GM19397 (cell line): ENCODE results near the gene ASB4.
"Not testable (repeated sequence)": the region's sequence is repeated elsewhere in the genome, so short reads cannot be mapped to it uniquely, and the experiment has no call there.

Experiments
- ATAC-seq: cut with Tn5 transposase; IDR thresholded peaks from one replicate; pipeline ENCODE4 v1.9.1; 2021; ENCODE audit warnings: mild to moderate bottlenecking, moderate library complexity; ENCODE audit not compliant: unreplicated experiment

ASB4 gene

GRCh38 chr7:95549818-95550529, 64.2 kb downstream of the ASB4 start:
- ATAC-seq = no peak

DNA sequence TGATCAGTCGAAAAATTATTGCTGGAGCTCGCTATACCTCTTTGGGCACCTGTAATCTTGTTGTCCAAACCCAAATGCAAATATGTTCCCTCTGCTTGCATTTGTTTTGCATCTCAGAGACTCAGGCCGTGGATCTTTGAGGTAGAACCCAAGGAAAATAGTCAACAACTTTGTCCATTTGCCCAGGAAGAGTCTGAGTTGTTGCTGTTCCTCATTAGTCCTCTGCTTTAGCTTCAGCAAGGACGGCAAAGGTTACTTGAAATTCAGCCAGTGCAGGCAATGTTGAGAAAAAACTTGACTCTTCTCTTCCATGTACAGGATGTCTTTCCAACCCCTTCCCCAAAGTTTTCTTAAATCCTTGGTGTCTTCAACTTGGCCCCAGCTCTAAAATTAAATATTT, 64.8 kb downstream of the ASB4 start:
- ATAC-seq = no peak

GRCh38 chr7:95552010-95552926, 66.5 kb downstream of the ASB4 start:
- ATAC-seq = not testable (repeated sequence)

GRCh38 chr7:95553939-95554338, 68.2 kb downstream of the ASB4 start:
- ATAC-seq = no peak

DNA sequence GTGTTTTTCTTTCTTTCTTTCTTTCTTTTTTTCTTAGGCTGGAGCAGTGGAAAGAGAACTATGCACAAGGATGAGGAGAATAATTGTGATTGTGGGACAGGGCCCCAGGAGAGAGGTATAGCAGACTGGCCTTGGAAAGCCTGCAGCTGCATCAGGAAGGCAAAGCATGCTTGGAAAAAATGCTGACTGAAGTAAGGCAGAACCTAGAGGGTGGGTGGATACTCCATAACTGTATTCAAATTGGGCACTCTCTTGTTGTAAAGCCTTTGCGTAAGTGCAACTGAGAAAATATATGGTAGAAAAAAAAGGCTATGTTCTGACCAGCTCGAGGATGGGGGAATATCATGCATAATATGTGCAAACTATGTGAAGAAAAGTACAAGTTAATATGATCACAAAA, 71.0 kb downstream of the ASB4 start:
- ATAC-seq = no peak

DNA sequence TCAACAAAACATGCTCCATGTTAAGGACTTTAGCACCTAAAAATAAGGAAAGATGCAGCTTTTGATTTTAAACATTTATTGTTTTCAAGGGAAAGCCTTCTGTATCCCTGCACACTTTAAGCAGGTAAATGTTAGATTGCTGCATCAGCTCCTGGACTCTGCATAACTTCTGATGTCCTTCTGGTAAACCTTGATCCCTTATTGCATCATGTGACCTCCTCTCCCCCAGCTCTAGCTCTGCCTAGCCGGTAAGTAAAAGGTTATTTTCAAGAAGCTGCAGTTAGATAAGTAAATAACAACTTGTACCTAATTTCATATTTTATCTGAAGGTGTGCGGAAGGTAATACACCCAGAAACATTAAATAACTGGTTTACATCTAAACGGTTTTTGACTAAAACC, 73.1 kb downstream of the ASB4 start:
- no peak for ATAC-seq

DNA sequence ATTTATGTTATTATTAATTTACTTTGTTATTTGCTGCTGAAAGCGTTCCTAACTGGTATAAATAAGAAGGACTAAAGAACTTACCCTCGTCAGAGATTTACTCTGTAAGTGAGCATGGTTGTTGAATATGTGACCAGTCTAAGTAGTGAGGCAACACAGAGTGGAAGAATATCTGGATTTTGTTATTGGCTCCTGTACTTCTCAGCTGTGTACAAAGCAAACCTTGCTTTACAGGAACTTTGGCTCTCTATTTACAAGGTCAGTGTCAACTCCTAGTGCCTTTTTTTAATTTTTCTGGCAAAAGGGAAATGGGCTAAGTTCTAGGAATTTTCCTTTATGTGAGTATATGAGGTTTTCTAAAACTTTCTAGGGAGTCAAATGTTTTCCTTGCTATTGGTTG, 74.9 kb downstream of the ASB4 start:
- no peak for ATAC-seq

DNA sequence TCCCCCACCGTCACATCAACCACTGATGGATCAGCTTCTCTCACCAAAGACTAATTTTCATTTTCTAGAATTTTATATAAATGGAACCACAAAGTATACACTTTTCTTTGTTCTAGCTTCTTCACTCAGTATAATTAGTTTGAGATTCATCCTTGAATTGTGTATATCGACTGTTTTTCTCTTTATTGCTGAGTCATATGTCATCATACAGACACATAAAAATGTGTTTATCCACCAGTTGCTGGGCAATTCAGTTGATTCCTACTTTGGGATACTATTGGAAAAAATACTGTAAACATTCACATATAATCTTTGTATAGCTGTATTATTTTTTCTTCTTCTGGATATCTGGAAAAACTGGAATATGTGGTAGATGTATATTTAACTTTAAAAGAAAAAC, 84.0 kb downstream of the ASB4 start:
- no peak for ATAC-seq

- ATAC-seq = no peak
Measured at GRCh38 chr7:95577137-95577536, 91.4 kb downstream of the ASB4 start.

DNA sequence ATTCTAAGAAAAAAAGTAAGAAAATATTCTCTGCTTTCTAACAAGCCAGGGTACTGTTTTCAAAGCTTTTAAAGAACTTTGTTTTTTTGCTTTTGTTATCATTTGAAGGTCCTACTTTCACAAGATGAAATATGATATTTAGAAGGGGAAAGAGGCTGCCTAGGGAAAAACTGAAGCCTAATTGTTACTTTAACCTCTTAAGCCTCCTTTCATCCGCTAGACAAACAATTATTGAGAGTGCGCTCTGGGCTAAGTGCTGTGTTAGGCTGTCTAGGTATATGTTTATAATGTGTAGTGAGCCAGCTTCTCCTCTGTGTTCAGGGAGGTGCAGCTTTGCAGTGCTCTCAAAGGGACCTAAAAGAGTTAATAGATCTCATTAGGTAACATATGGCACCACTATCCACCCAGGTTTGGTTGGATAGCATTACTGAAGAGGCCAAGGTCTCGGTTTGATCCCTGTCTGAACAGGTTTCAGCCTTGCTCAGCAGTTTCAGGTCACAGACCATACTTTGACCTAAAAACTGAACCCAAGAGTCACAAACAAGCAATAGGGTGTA, 92.6 kb downstream of the ASB4 start:
- no peak for ATAC-seq

- ATAC-seq = no peak
Measured at GRCh38 chr7:95579318-95579717, 93.6 kb downstream of the ASB4 start.

DNA sequence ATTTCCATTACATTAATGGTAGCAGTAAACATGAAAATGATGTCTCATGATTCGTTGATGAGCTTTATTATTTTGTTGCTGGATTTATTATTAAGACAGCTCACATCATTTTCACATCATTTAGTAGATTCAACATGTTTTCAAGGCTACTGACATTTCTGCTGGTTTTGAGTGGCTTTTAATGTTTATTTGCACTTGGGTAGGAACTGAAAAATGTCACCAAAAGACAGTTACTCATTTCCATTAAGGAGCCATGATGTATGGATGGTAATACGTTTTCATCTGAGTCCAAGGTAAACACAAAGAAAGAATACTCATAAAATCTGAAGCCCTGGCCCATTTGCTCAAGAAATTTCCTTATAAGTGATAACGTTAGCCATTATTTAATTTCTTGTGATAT, 95.7 kb downstream of the ASB4 start:
- ATAC-seq = no peak

DNA sequence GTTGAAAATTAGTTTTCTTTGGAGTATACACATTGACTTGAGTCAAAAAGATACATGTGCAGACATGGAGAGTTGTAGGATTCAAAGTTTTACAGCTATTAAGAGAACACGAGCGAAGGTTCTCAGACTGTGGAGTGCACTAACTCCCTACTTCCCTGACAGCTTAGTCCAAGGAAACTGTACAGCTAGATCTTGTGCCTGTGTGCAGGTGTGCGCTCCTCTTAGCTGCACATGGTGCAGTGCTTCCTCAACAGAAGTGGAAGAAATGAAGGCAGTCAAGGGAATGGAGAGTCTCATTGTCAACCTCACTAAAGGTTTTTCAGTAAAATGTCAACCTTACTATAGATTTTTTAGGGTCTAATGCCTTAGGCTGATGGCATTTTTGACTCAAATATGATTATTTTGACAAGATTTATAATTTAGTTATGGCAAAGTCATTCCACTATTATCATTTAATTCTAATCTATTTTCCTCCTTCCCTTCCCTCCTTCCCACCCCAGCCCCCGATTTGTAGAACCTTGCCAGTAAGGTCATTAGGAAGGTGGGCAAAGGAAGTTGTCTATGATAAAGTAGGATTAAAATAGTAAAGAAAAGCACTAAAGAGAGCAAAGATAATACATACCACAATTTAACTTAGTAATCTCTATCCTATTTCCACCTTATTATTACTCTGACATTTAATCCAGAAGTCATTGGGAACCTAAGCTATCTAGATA, 97.0 kb downstream of the ASB4 start:
- no peak for ATAC-seq

DNA sequence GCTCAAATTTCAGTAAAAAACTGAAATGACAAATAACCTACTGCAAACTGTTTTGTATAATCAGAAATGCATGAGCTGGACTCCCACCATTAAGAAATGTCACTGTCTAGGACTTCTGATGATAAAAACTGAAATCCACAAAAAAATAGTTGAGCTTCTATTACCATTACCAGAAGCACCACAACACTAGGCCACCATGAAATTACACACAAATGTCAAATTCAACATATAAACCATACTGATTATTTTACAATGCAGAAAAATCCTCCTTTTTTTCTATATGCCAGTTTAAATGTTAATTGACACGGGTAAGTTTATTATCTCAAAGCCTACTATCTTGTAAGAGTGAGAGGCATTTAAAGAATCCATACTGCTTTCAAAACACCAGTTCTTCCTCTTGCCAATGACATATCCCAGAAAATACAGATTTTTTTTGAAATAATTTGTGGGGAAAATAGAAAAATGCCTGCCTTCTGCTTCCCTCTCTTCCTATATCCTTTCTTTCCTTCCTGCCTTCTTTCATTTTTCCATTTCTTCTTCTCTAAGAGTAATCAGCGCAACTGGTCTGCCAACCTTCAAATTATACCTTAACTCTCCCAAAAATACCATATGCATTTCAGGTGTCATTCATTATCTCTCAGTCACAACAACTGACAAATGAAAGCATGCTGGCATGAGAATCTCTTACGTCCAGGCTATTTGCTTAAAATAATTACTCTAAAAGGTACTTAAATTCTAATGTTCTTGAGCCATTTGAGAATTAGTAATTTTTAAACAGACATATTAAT, 98.3 kb downstream of the ASB4 start:
- ATAC-seq = no peak

DNA sequence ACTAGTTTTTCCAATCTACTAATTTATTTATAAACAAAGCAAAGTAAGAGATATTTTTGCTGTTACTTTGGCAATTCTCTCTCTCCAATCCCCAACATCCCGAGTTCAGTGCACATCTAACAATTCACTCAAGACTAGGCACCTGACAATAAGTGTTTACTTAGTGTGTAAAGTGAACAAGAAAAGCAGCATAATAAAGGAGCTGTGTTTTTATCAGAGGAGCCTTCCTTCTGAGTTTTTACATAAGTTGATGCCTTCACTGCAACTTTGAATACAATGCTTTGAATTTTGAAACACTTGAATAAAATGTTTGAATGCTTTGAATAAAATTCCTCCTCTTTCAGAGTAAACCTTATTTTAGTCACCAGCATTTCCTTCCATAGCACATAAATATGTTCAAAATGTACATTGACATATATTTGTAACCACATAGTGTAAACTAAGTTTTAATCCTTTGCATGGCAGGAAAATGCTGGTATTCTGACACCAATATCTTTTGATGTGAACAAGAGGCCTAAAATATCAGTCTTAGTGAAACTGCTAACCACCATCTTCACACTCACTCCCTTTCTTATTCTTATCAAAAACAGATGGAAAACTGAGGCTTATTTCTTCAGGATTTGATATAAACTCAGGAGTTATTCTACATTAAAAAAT, 99.2 kb downstream of the ASB4 start:
- no peak for ATAC-seq

- ATAC-seq = no peak
Measured at GRCh38 chr7:95585426-95585789, 99.7 kb downstream of the ASB4 start.

DNA sequence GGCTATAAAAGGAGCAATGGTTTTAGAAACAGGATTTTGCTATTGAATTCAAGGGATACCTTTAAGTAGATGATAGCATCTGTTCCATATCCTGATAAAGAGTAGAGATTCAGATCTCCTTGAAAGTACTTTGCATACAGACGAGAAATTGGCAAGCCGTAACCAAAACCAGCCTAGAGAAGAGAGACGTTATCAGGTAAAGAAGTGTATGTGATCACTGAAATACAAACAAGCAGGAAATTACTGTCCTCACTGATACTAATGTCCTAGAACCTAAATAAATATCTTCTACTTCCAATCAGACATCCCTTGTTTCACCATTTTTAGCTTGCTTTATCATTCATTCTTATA, 101.2 kb downstream of the ASB4 start:
- ATAC-seq = no peak

DNA sequence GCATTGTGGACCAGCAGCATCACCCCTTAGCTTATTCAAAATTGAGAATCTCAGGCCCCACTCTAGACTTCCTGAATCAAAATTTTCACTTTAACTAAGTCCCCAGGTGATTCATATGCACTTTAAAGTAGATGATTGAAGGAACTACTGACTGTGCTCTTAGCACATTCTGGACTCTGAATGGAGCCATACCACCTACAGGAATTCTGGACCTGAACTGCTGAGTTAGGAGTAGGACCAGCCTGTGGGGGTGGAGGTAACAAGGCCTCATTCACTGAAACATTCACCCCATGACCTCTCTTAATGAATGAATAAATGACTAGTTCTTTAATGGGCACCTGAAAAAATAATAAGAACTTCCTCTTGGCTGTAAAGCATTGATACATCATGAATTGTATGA, 103.3 kb downstream of the ASB4 start:
- no peak for ATAC-seq

DNA sequence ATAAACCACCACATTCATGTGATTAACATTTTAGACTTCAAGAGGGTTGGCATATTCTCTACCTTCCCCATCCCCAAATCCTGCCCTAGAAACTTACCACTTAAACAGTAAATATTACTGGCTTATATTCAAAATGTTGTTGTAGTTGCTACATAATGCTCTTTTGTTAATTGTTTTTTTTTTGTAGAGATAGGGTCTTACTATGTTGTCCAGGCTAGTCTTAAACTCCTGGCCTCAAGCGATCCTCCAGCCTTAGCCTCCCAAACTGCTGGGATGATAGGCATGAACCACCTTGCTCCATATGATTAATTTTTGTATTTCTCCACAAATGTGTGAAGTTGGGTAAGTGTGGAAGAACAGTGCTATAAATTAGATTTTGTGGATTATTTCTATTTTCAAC, 104.0 kb downstream of the ASB4 start:
- ATAC-seq = no peak
